CD14-positive monocyte (primary cell): ENCODE measurements around the gene FKBP11. TPM values are rescaled to one million over a fixed set of nuclear protein-coding genes. Genes with fewer than 3 reads are reported as not detected.

ENCODE experiments used
- DNase-seq, 3 donors: peaks; one replicate each; pipeline ENCODE4 v3.0.0-alpha.2; 2011 to 2022
- H2AFZ ChIP-seq: 2 replicates; pipeline ENCODE4 v1.6.0; 2012; ENCODE audit warnings: mild to moderate bottlenecking, low read depth, low read length, inconsistent platforms; ENCODE audit not compliant: insufficient read depth, poor library complexity, severe bottlenecking
- H3K27ac ChIP-seq, 2 donors: 1 replicate in 1 of 2; 2 replicates in 1 of 2; pipeline ENCODE4 v1.5.1; 2012 to 2013; ENCODE audit warnings: low read length in 2 of 2, control low read depth in 1 of 2, inconsistent platforms in 1 of 2, low read depth in 1 of 2, mild to moderate bottlenecking in 1 of 2
- H3K27me3 ChIP-seq, 2 donors: one replicate each; pipeline versions ENCODE4 v1.6.0 to v1.6.1; 2011 to 2013; ENCODE audit warnings: low read length in 2 of 2; ENCODE audit not compliant: control insufficient read depth in 2 of 2, insufficient read depth in 2 of 2
- H3K36me3 ChIP-seq, 2 donors: replicated peaks in 1 of 2; 1 replicate in 1 of 2; 2 replicates in 1 of 2; pipeline versions ENCODE4 v1.5.1 to v1.6.1; 2012 to 2013; ENCODE audit warnings: low read length in 2 of 2, control low read depth in 1 of 2, inconsistent platforms in 1 of 2, mild to moderate bottlenecking in 1 of 2; ENCODE audit not compliant: insufficient read depth in 2 of 2, control insufficient read depth in 1 of 2
- H3K4me1 ChIP-seq, 2 donors: 1 replicate in 1 of 2; 2 replicates in 1 of 2; pipeline versions ENCODE4 v1.5.1 to v1.6.1; 2012 to 2013; ENCODE audit warnings: low read length in 2 of 2, control low read depth in 1 of 2, inconsistent platforms in 1 of 2, mild to moderate bottlenecking in 1 of 2, moderate library complexity in 1 of 2; ENCODE audit not compliant: insufficient read depth in 2 of 2, control insufficient read depth in 1 of 2
- H3K4me2 ChIP-seq: replicated peaks from 2 replicates; pipeline ENCODE3; 2012; ENCODE audit warnings: low read length, moderate library complexity, mild to moderate bottlenecking; ENCODE audit not compliant: poor library complexity, severe bottlenecking; ENCODE audit errors: extremely low read depth
- H3K4me3 ChIP-seq, 3 experiments: fragments of 200-600 bp in 1 of 3; sonication (generic) in 1 of 3; replicated peaks in 1 of 3; 1 replicate in 2 of 3; 2 replicates in 1 of 3; pipeline ENCODE4 v1.5.1; 2011 to 2013; ENCODE audit warnings: low read length in 3 of 3, mild to moderate bottlenecking in 3 of 3, control low read depth in 2 of 3, low read depth in 2 of 3, inconsistent platforms in 1 of 3, moderate library complexity in 1 of 3
- H3K79me2 ChIP-seq: 2 replicates; pipeline ENCODE4 v1.6.0; 2012; ENCODE audit warnings: mild to moderate bottlenecking, control low read depth, inconsistent platforms, low read length, moderate library complexity; ENCODE audit not compliant: insufficient read depth
- H3K9ac ChIP-seq: 2 replicates; pipeline ENCODE4 v1.6.0; 2017; ENCODE audit warnings: low read length, mild to moderate bottlenecking; ENCODE audit not compliant: insufficient read depth, poor library complexity, severe bottlenecking
- H3K9me3 ChIP-seq, 2 donors: replicated peaks in 1 of 2; 1 replicate in 1 of 2; 2 replicates in 1 of 2; pipeline versions ENCODE4 v1.5.1 to v1.6.1; 2012 to 2013; ENCODE audit warnings: low read length in 2 of 2, control low read depth in 1 of 2; ENCODE audit not compliant: control insufficient read depth in 1 of 2, insufficient read depth in 1 of 2
- H4K20me1 ChIP-seq: 2 replicates; pipeline ENCODE4 v1.6.0; 2012; ENCODE audit warnings: mild to moderate bottlenecking, low read length, control low read depth, moderate library complexity; ENCODE audit not compliant: insufficient read depth
- H3K27ac Mint-ChIP-seq, 7 donors: one replicate each; pipeline ENCODE4 v1.8.0; 2020; ENCODE audit warnings: mild to moderate bottlenecking in 7 of 7, mixed read lengths in 7 of 7, moderate library complexity in 6 of 7, inconsistent platforms in 2 of 7
- H3K27me3 Mint-ChIP-seq, 3 donors: one replicate each; pipeline ENCODE4 v1.8.0; 2021 to 2022; ENCODE audit warnings: low read depth in 3 of 3, mild to moderate bottlenecking in 3 of 3, mixed read lengths in 3 of 3, moderate library complexity in 3 of 3, inconsistent platforms in 1 of 3
- H3K36me3 Mint-ChIP-seq, 2 donors: one replicate each; pipeline ENCODE4 v1.8.0; 2020; ENCODE audit warnings: mixed read lengths in 2 of 2, inconsistent platforms in 1 of 2, mild to moderate bottlenecking in 1 of 2
- H3K4me1 Mint-ChIP-seq: one replicate; pipeline ENCODE4 v1.8.0; 2020; ENCODE audit warnings: mild to moderate bottlenecking, mixed read lengths
- H3K4me3 Mint-ChIP-seq, 2 donors: one replicate each; pipeline ENCODE4 v1.8.0; 2020; ENCODE audit warnings: mild to moderate bottlenecking in 2 of 2, mixed read lengths in 2 of 2, moderate library complexity in 1 of 2
- H3K9me3 Mint-ChIP-seq, 7 donors: one replicate each; pipeline ENCODE4 v1.8.0; 2020 to 2022; ENCODE audit warnings: mixed read lengths in 7 of 7, mild to moderate bottlenecking in 6 of 7, moderate library complexity in 6 of 7, inconsistent platforms in 2 of 7
- CTCF ChIP-seq: fragments of 200-600 bp; IDR thresholded peaks from one replicate; pipeline ENCODE4 v1.8.0; 2022; ENCODE audit warnings: antibody characterized with exemption, mild to moderate bottlenecking
- WGBS: methylation state at CpG from one replicate; pipeline ENCODE4 v1.1.5; 2013; ENCODE audit warnings: missing lambda C conversion rate; ENCODE audit not compliant: insufficient coverage; 5-methylcytosine and 5-hydroxymethylcytosine counted together
- intact Hi-C, 2 donors: fragments of 100-400 bp; cut with micrococcal nuclease; formaldehyde crosslinking; loops; one replicate each; pipeline versions ENCODE4 v1.15.0 to v1.15.1; 2023
- polyA plus RNA-seq, 3 donors: library from polyadenylated mRNA; depleted of rRNA in 1 of 3; unstranded in 2 of 3; stranded (reverse) in 1 of 3; fragments of 300-500 nt in 2 of 3; fragments of >200 nt in 1 of 3; fragmentation: Illumina TruSeq in 2 of 3; gene quantifications; 1 replicate in 2 of 3; 2 replicates in 1 of 3; pipeline ENCODE4 v1.2.3, GENCODE V29; 2012 to 2021

FKBP11 gene
- polyA plus RNA-seq, 3 donors: 1.5 to 15.2 (median 2.2) TPM

- Histone ChIP-seq H3K9me3 (no peaks in the 10 kb centered on the region), H3K27ac (no peak overlapping the region), H3K36me3 (peaks cover 61 to 90% of the 10 kb centered on the region in 2 donors), H2AFZ (no peak overlapping the region), H3K27me3 (no peaks in the 10 kb centered on the region), H3K9ac (no peak overlapping the region), H3K4me3 (no peak overlapping the region), H3K4me1 (peaks cover 29 to 30% of the 10 kb centered on the region in 2 donors), H3K4me2 (no peak overlapping the region), H4K20me1 (peaks cover 81% of the 10 kb centered on the region), H3K79me2 (no peaks in the 10 kb centered on the region)
- Mint-ChIP-seq H3K4me3 (no peak overlapping the region), H3K36me3 (peaks cover 81 to 93% of the 10 kb centered on the region in 2 donors), H3K27ac (peak overlapping the region in 3 of 7 donors; percentile 35 to 53 (median 36)), H3K9me3 (no peaks in the 10 kb centered on the region), H3K27me3 (peaks cover 0 to 2% (median 0%) of the 10 kb centered on the region in 3 donors), H3K4me1 (peaks cover 31% of the 10 kb centered on the region)
- peak; percentile 95 for TF ChIP-seq CTCF
- intact Hi-C loops: no loop called here
- DNase-seq: peak; percentile 43 to 68 (median 59)
Measured at GRCh38 chr12:48936379-48936979, 11.2 kb upstream of the FKBP11 start.

GRCh38 chr12:48934312-48934706 is 9.0 kb upstream of the FKBP11 start:
- Mint-ChIP-seq H3K27ac (peak overlapping the region in 1 of 7 donors; percentile 15), H3K4me1 (peaks cover 10% of the 10 kb centered on the region), H3K4me3 (no peak overlapping the region), H3K9me3 (peaks cover 0 to 1% (median 0%) of the 10 kb centered on the region in 7 donors), H3K36me3 (peaks cover 82 to 90% of the 10 kb centered on the region in 2 donors), H3K27me3 (no peaks in the 10 kb centered on the region)
- Histone ChIP-seq H3K9ac (no peak overlapping the region), H3K36me3 (peaks cover 69 to 94% of the 10 kb centered on the region in 2 donors), H3K9me3 (no peaks in the 10 kb centered on the region), H3K27me3 (no peaks in the 10 kb centered on the region), H3K4me2 (no peak overlapping the region), H3K79me2 (no peaks in the 10 kb centered on the region), H4K20me1 (peaks cover 66% of the 10 kb centered on the region), H3K27ac (no peak overlapping the region), H3K4me3 (no peak overlapping the region), H3K4me1 (peaks cover 10% of the 10 kb centered on the region in 2 donors), H2AFZ (no peak overlapping the region)
- no peak for TF ChIP-seq CTCF
- WGBS: no CpG with 5 or more reads among the region's 1 CpG
- intact Hi-C loops: no loop called here
- DNase-seq: no peak
